ENCODE data around the gene EPN2. TPM values are rescaled to one million over a fixed set of nuclear protein-coding genes. Genes with fewer than 3 reads are reported as not detected.

Gene EPN2
- total RNA-seq, 1 experiment from 2014 or later = 113 TPM

GRCh38 chr17:19344311-19345066 is 107.3 kb downstream of the EPN2 start:
- no TSS peak for BruUV-seq (replicated peaks)
- no peaks in the 10 kb centered on the region for H3K79me2 ChIP-seq (ENCODE audit: low read depth)
- H4K20me1 ChIP-seq (ENCODE audit: insufficient read depth) = no peaks in the 10 kb centered on the region
- intact Hi-C loops (cut with micrococcal nuclease; ENCODE audit: unreplicated experiment) = no loop called here
- H3K27ac ChIP-seq = no peak overlapping the region
- POLR2A ChIA-PET (ENCODE audit: unreplicated experiment) = no interaction called here
- H3K27me3 ChIP-seq (ENCODE audit: insufficient read depth, low read depth) = no peaks in the 10 kb centered on the region
- TF ChIP-seq CTCF (conservative IDR thresholded peaks at IDR 0.05) = no peak
- no peak for TF ChIP-seq EZH2 (IDR thresholded peaks at IDR 0.05; ENCODE audit: low read depth)
- H3F3A ChIP-seq (ENCODE audit: insufficient read depth, low read depth) = peaks cover 40% of the 10 kb centered on the region
- H3K4me1 ChIP-seq (replicated peaks; ENCODE audit: insufficient read depth) = peaks cover 27% of the 10 kb centered on the region
- H3K9me3 ChIP-seq (ENCODE audit: insufficient read depth, low read depth) = no peaks in the 10 kb centered on the region
- DNase-seq = no peak
- no peak overlapping the region for H3K4me2 ChIP-seq
- CTCF ChIA-PET = interaction anchor here (0.8 kb wide), 1 partner anchor 9 kb away, joined by 3 read pairs; no protein-coding TSS in a partner anchor
- H3K36me3 ChIP-seq (ENCODE audit: low read depth) = no peaks in the 10 kb centered on the region; the same call in 1 of the 2 replicates
- H3K4me3 ChIP-seq = no peak overlapping the region
- H3K9me2 ChIP-seq (ENCODE audit: insufficient read depth) = no peaks in the 10 kb centered on the region
- H2AFZ ChIP-seq = no peak overlapping the region

- intact Hi-C loops (cut with micrococcal nuclease; ENCODE audit: unreplicated experiment) = no loop called here
- Histone ChIP-seq H2AFZ (no peak overlapping the region), H3K4me1 (replicated peaks; ENCODE audit: insufficient read depth) (peaks cover 27% of the 10 kb centered on the region), H3K4me3 (no peak overlapping the region), H3K79me2 (ENCODE audit: low read depth) (no peaks in the 10 kb centered on the region), H3F3A (ENCODE audit: insufficient read depth, low read depth) (peaks cover 38% of the 10 kb centered on the region), H3K4me2 (no peak overlapping the region), H3K9me3 (ENCODE audit: insufficient read depth, low read depth) (no peaks in the 10 kb centered on the region), H3K36me3 (ENCODE audit: low read depth) (no peaks in the 10 kb centered on the region; the same call in 1 of the 2 replicates), H3K27me3 (ENCODE audit: insufficient read depth, low read depth) (no peaks in the 10 kb centered on the region), H3K9me2 (ENCODE audit: insufficient read depth) (no peaks in the 10 kb centered on the region), H4K20me1 (ENCODE audit: insufficient read depth) (no peaks in the 10 kb centered on the region), H3K27ac (no peak overlapping the region)
- DNase-seq = no peak
- ChIA-PET POLR2A (ENCODE audit: unreplicated experiment) (no interaction called here), CTCF (interaction anchor here (0.8 kb wide), 1 partner anchor 9 kb away, joined by 3 read pairs; no protein-coding TSS in a partner anchor)
- no peak for TF ChIP-seq CTCF (conservative IDR thresholded peaks at IDR 0.05)
- no peak for TF ChIP-seq EZH2 (IDR thresholded peaks at IDR 0.05; ENCODE audit: low read depth)
- BruUV-seq (replicated peaks) = no TSS peak
These were observed 107.9 kb downstream of the EPN2 start for GRCh38 chr17:19345067-19345460.

GRCh38 chr17:19345486-19346350 is 108.6 kb downstream of the EPN2 start:
- TF ChIP-seq CTCF (conservative IDR thresholded peaks at IDR 0.05) = no peak
- TF ChIP-seq EZH2 (IDR thresholded peaks at IDR 0.05; ENCODE audit: low read depth) = no peak
- Histone ChIP-seq H3K79me2 (ENCODE audit: low read depth) (no peaks in the 10 kb centered on the region), H3K9me2 (ENCODE audit: insufficient read depth) (no peaks in the 10 kb centered on the region), H3K27me3 (ENCODE audit: insufficient read depth, low read depth) (no peaks in the 10 kb centered on the region), H3K4me3 (no peak overlapping the region), H3K36me3 (ENCODE audit: low read depth) (no peaks in the 10 kb centered on the region; the same call in 1 of the 2 replicates), H3K9me3 (ENCODE audit: insufficient read depth, low read depth) (no peaks in the 10 kb centered on the region), H3K4me2 (no peak overlapping the region), H3K4me1 (replicated peaks; ENCODE audit: insufficient read depth) (peaks cover 27% of the 10 kb centered on the region), H4K20me1 (ENCODE audit: insufficient read depth) (no peaks in the 10 kb centered on the region), H3K27ac (peak overlapping the region; percentile 57; the same call in 1 of the 2 replicates), H3F3A (ENCODE audit: insufficient read depth, low read depth) (peaks cover 36% of the 10 kb centered on the region), H2AFZ (no peak overlapping the region)
- intact Hi-C loops (cut with micrococcal nuclease; ENCODE audit: unreplicated experiment) = no loop called here
- ChIA-PET CTCF (no interaction called here), POLR2A (ENCODE audit: unreplicated experiment) (no interaction called here)
- no peak for DNase-seq
- BruUV-seq (replicated peaks) = no TSS peak

All from PC-9 (cell line).